GM18505 (cell line): ENCODE data around the gene ISL2.
"Not testable (repeated sequence)": the region's sequence is repeated elsewhere in the genome, so short reads cannot be mapped to it uniquely, and the experiment has no call there.

ENCODE experiments used
- ATAC-seq: cut with Tn5 transposase; IDR thresholded peaks from one replicate; pipeline ENCODE4 v1.9.1; 2021; ENCODE audit not compliant: unreplicated experiment
- POLR2A ChIP-seq: IDR thresholded peaks from 4 replicates; pipeline ENCODE4 v1.6.1; 2011; ENCODE audit warnings: borderline replicate concordance; ENCODE audit not compliant: insufficient read depth, insufficient read length; ENCODE audit errors: extremely low read depth

ISL2 gene

DNA sequence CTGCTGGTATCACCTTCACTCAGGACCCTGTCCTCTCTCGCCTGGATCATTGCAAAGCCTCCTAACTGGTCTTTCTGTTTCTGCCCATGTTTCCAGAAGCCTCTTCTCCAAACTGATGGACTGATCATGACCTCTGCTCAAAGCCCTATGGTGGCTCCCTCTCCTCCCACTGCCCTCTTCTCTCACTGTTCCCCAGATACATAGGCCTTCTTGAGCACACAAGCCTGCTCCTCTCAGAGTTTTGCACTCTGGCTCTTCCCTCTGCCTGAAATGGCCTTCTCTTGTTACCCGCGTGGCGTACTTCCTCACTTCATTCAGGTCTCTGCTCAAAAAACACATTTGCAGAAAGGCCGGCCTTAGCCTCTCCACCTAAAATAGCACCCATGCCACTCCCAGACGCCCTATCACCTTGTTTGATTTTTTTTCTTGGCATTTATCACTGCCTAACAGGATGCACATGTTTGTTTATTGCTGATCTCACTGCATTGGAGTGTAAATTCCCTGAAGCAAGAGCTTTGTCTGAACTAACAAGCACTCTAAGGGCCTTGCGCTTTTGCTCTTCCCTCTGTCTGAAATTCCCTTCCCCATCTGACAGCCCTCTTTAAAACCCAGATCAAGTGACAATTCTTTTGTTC is 23.9 kb upstream of the ISL2 start:
- no peak for TF ChIP-seq POLR2A
- no peak for ATAC-seq

DNA sequence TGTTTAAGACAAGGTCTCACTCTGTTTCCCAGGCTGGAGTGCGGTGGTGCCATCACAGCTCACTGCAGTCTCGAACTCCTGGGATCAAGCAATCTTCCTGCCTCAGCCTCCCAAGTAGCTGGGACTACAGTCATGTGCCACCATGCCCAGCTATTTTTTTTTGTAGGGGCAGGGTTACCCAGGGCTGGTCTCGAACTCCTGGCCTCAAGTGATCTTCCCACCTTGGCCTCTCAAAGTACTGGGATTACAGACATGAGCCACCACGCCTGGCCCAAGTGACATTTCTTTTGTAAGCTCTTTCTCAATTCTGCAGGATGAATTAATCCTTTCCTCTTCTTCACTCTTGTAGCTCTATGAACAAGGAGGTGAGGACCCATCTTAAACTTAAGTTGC is 23.4 kb upstream of the ISL2 start:
- ATAC-seq, result not testable (repeated sequence)

GRCh38 chr15:76313731-76314130 is 22.8 kb upstream of the ISL2 start:
- no peak for ATAC-seq
- TF ChIP-seq POLR2A, result no peak

DNA sequence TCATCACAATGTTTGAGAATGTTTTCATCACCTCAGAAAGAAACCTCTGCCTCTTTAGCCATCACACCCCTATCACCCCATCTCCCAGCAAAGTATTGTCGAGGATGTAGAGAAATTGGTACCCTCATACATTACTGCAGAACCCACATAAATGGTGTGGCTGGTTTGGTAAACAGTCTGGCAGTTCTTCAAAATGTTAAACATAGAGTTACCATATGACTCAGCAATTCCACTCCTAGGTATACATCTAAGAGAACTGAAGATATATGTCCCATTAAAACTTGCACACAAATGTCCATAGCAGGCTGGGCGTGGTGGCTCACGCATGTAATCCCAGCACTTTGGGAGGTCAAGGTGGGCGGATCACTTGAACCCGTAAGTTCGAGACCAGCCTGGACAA is 16.6 kb upstream of the ISL2 start:
- no peak for TF ChIP-seq POLR2A
- ATAC-seq, result no peak

- ATAC-seq, result no peak
- TF ChIP-seq POLR2A, result no peak
Observed at GRCh38 chr15:76321171-76321570, 15.4 kb upstream of the ISL2 start.

DNA sequence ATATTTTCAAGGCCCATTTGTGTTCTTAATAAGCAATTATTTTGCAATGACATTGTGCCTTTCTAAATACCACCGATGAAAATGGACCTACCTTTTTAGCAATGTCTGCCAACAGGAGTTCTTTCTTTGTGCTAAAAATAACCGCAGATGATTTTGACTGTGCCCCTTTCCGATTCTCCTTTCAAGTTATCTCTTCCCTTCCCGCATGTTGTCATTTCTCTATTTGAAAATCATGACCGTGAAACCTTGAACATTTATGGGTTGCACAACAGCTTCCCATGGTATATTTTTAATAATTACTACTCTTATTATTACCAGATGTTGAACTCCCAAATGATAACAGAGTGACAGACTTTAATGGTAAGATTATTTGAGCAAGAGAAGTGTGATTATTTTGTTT is 15.0 kb upstream of the ISL2 start:
- no peak for ATAC-seq
- no peak for TF ChIP-seq POLR2A

- no peak for ATAC-seq
- no peak for TF ChIP-seq POLR2A
Observed at GRCh38 chr15:76324066-76324465, 12.5 kb upstream of the ISL2 start.

DNA sequence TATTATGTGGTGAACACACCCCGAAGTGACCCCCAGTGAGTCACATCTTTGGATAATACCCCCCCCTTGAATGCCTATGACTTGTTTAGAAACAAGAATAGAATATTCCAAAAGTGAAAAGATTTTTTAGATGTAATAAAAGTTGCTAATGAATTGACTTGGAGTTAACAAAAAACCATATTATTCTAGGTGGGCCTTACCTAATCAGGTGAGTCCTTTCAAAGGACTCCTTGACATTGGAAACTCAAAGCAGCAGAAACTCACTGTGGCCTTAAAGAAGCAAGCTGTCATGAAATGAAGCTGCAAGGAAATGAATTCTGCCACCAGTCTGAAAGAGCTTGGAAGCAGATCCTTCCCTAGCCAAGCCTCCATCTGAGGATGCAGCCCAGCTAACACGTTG is 10.9 kb upstream of the ISL2 start:
- TF ChIP-seq POLR2A, result no peak

DNA sequence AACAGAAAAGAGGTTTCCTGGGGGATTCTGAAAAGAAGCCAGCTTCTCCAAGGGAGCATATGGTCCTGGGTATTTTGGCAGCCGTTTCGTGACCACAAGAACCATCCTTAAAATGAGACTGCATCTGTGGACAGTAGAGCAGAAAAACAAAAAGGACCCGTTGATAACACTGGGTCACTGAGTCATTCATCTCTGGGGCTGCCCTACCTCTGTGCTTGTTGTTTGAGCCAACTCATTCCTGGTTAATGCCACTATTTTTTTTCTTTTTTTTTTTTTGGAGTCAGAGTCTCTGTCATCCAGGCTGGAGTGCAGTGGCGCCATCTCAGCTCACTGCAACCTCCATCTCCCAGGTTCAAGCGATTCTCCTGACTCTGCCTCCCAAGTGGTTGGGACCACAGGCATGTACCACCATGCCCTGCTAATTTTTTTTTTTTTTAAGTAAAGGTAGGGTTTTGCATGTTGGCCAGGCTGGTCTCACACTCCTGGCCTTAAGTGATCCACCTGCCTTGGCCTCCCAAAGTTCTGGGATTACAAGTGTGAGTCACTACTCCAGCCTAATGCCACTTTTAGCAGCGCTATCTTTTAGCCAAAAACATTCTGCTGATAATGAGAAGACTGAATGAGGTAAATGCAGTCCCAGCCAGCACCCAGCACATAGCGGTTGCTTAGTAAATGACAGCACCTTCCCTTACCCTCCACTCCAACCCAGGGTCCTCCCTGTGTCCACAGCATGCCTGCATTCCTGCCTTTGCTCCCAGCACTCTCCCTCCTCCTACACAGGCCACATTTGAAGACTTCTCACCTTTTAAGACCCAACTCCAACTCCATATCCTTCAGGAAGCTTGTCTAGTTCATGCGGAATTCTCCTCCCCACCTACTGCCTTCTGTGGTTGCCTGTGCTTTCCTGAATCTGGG is 9.1 kb upstream of the ISL2 start:
- TF ChIP-seq POLR2A, result no peak
- ATAC-seq, result no peak

More for the DNA sequence above, 10.9 kb upstream of the ISL2 start:
- ATAC-seq, result no peak

DNA sequence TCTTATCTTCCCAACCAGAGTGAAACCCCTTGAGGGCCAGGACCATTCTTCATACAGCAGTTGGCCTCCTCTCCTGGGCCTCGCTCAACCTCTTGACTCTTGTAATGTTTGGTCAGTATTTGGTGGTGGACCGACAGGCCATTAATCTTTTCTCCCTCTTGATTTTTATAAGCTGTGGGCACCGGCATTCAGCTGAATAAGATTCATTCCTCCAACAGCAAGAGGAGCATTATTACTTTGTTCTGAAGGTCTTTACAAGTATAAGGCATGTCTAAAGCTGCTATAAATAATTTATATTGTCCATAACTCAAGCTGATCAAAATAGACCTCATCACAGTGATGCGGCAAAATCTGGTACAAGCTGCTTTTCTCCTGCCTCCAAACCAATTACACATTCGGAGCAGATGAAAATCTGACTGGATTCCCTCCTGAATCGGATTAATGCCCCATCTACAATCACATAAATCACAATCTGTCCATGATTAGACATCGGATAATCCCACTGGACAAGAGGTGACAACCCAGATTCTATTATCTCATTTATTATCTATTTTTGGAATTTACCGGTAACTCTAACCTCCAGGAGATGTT is 8.4 kb upstream of the ISL2 start:
- no peak for ATAC-seq
- no peak for TF ChIP-seq POLR2A

- TF ChIP-seq POLR2A, result no peak
- ATAC-seq, result no peak
Observed at GRCh38 chr15:76328958-76329357, 7.6 kb upstream of the ISL2 start.

- no peak for TF ChIP-seq POLR2A
- no peak for ATAC-seq
Observed at GRCh38 chr15:76330080-76330680, 6.4 kb upstream of the ISL2 start.

DNA sequence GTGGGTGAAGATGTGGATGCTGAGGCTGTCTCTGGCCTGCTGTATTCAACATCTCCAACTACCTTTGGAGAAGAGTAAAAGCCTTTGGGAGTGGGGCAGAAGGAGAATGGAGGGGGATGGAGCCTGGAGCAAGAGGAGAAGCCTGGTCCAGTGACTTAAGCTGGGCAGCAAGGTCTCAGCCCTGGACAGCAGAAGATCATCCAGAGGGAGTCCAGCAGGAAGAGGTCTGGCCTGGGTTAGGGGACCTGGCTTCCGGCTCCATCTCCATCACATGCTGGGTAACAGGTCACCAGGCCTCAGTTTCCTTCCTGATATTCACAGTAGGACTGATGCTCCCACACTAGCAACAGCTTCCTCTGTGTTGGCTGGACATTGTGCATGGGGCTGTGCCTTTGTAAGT is 3.8 kb upstream of the ISL2 start:
- no peak for ATAC-seq
- no peak for TF ChIP-seq POLR2A
